Mucosa of descending colon (tissue), 3 donors: ENCODE results near the gene SGK1. TPM values are rescaled to one million over a fixed set of nuclear protein-coding genes. Genes with fewer than 3 reads are reported as not detected.

Source experiments
- ATAC-seq: fragments of 200-7000 bp; cut with Tn5 transposase; one replicate; pipeline ENCODE4 v1.9.1; 2020; ENCODE audit warnings: mild to moderate bottlenecking, moderate library complexity
- DNase-seq, 3 donors: peaks; one replicate each; pipeline ENCODE4 v3.0.0-alpha.2; 2020
- H3K36me3 ChIP-seq: fragments of 200-600 bp; one replicate; pipeline ENCODE4 v1.8.0; 2021; ENCODE audit warnings: low read depth, mild to moderate bottlenecking
- H3K4me1 ChIP-seq: fragments of 200-600 bp; one replicate; pipeline ENCODE4 v1.8.0; 2021; ENCODE audit warnings: low read depth, mild to moderate bottlenecking
- H3K4me3 ChIP-seq: fragments of 200-600 bp; one replicate; pipeline ENCODE4 v1.8.0; 2021; ENCODE audit warnings: mild to moderate bottlenecking
- H3K9me3 ChIP-seq: fragments of 200-600 bp; one replicate; pipeline ENCODE4 v1.8.0; 2021; ENCODE audit warnings: mild to moderate bottlenecking
- CTCF ChIP-seq: fragments of 200-600 bp; IDR thresholded peaks from one replicate; pipeline ENCODE4 v1.8.0; 2022; ENCODE audit warnings: antibody characterized with exemption, mild to moderate bottlenecking
- intact Hi-C, 2 donors: fragments of 100-400 bp; cut with DNase I in 1 of 2; cut with micrococcal nuclease in 1 of 2; formaldehyde crosslinking; loops; one replicate each; pipeline versions ENCODE4 v1.11.0 to v1.11.1; 2022; cut with DNase I, micrococcal nuclease
- total RNA-seq, 3 donors: library from RNA; stranded (reverse); fragmentation: NEBNext Ultra II Directional in 2 of 3; extraction: Animal tissue kit (Norgen Biotek cat#: 25700) in 2 of 3; gene quantifications; one replicate each; pipeline versions ENCODE4 v1.2.1 to v1.2.4, GENCODE V29; 2021 to 2023
- donor health status: DM: no; HTN: no; CAD: no; lungs with moderate emphysema.
- donor health status: DM: no; HTN: no; CAD: no.
- donor health status: DM: no; HTN: yes; CAD: no.

SGK1 gene
- total RNA-seq, 3 donors from 2014 or later, result 49.4 to 492 (median 55.0) TPM

- Histone ChIP-seq H3K4me3 (no peak overlapping the region), H3K36me3 (no peaks in the 10 kb centered on the region), H3K9me3 (no peaks in the 10 kb centered on the region), H3K4me1 (no peaks in the 10 kb centered on the region)
- no peak for TF ChIP-seq CTCF
- no peak for DNase-seq
- intact Hi-C loops, result no loop called here
- ATAC-seq, result no peak
Observed at GRCh38 chr6:134346932-134347545, 29.1 kb upstream of the SGK1 start.

GRCh38 chr6:134345789-134346188, 27.9 kb upstream of the SGK1 start:
- Histone ChIP-seq H3K9me3 (no peaks in the 10 kb centered on the region), H3K4me1 (no peaks in the 10 kb centered on the region), H3K36me3 (no peaks in the 10 kb centered on the region), H3K4me3 (no peak overlapping the region)
- no peak for TF ChIP-seq CTCF
- intact Hi-C loops, result no loop called here
- ATAC-seq (no peak), DNase-seq (no peak)

- TF ChIP-seq CTCF, result no peak
- H3K9me3 ChIP-seq, result no peaks in the 10 kb centered on the region
- intact Hi-C loops, result no loop called here
- H3K4me1 ChIP-seq, result no peaks in the 10 kb centered on the region
- no peak overlapping the region for H3K4me3 ChIP-seq
- no peaks in the 10 kb centered on the region for H3K36me3 ChIP-seq
- no peak for DNase-seq
- ATAC-seq, result no peak
Observed at GRCh38 chr6:134343066-134343465, 25.2 kb upstream of the SGK1 start.

- H3K9me3 ChIP-seq, result no peaks in the 10 kb centered on the region
- intact Hi-C loops, result no loop called here
- DNase-seq (no peak), ATAC-seq (no peak)
- H3K4me3 ChIP-seq, result no peak overlapping the region
- no peaks in the 10 kb centered on the region for H3K36me3 ChIP-seq
- TF ChIP-seq CTCF, result no peak
- H3K4me1 ChIP-seq, result no peaks in the 10 kb centered on the region
Observed at GRCh38 chr6:134341999-134342567, 24.2 kb upstream of the SGK1 start.

GRCh38 chr6:134340179-134340975, 22.5 kb upstream of the SGK1 start:
- no peak for ATAC-seq
- Histone ChIP-seq H3K36me3 (no peaks in the 10 kb centered on the region), H3K4me3 (no peak overlapping the region), H3K4me1 (no peaks in the 10 kb centered on the region), H3K9me3 (no peaks in the 10 kb centered on the region)
- no peak for DNase-seq
- intact Hi-C loops, result no loop called here
- TF ChIP-seq CTCF, result no peak
